GM12878 (cell line): ENCODE measurements around the gene CCHCR1.

Source experiments
- CEBPZ ChIP-seq: fragments of 150-350 bp; IDR thresholded peaks from 2 replicates; pipeline ENCODE4 v1.6.1; 2016; ENCODE audit warnings: low read depth, low read length
- CREB1 ChIP-seq: IDR thresholded peaks from 2 replicates; pipeline ENCODE4 v1.6.1; 2012; ENCODE audit warnings: low read depth, mild to moderate bottlenecking, inconsistent platforms
- EP300 ChIP-seq, 2 experiments: fragments of 150-350 bp in 1 of 2; IDR thresholded peaks; 2 replicates each; pipeline ENCODE4 v1.6.1; 2011 to 2012; ENCODE audit warnings: low read depth in 2 of 2, low read length in 2 of 2, borderline replicate concordance in 1 of 2, improper control_type of control experiment in 1 of 2, inconsistent platforms in 1 of 2; ENCODE audit not compliant: control insufficient read depth in 1 of 2
- MXI1 ChIP-seq: fragments of 150-350 bp; IDR thresholded peaks from 2 replicates; pipeline ENCODE4 v1.6.1; 2011; ENCODE audit warnings: low read depth, mild to moderate bottlenecking, inconsistent platforms, low read length, improper control_type of control experiment
- NFIC ChIP-seq: IDR thresholded peaks from 2 replicates; pipeline ENCODE4 v1.6.1; 2012; ENCODE audit warnings: low read depth, mild to moderate bottlenecking, inconsistent platforms, low read length, moderate library complexity
- RFX5 ChIP-seq: IDR thresholded peaks from 2 replicates; pipeline ENCODE4 v1.6.1; 2011; ENCODE audit warnings: low read depth, low read length, improper control_type of control experiment
- SIN3A ChIP-seq: IDR thresholded peaks from 2 replicates; pipeline ENCODE4 v1.6.1; 2012; ENCODE audit warnings: low read depth, low read length, improper control_type of control experiment
- YY1 ChIP-seq: IDR thresholded peaks from 2 replicates; pipeline ENCODE4 v1.6.1; 2011; ENCODE audit warnings: low read depth, mild to moderate bottlenecking, low read length
- ZNF687 ChIP-seq: fragments of 450-650 bp; IDR thresholded peaks from 2 replicates; pipeline ENCODE4 v1.6.1; 2017; ENCODE audit warnings: mild to moderate bottlenecking, moderate library complexity

GRCh38 chr6:31154436-31154835, 3.2 kb downstream of the CCHCR1 start:
- no peak for TF ChIP-seq CEBPZ
- TF ChIP-seq YY1 = no peak
- no peak for TF ChIP-seq NFIC
- TF ChIP-seq RFX5 = no peak
- no peak for TF ChIP-seq ZNF687
- TF ChIP-seq SIN3A = no peak
- TF ChIP-seq MXI1 = no peak
- TF ChIP-seq EP300 (IDR thresholded peaks at IDR 0.05; ENCODE audit: borderline replicate concordance in 1 of 2, control insufficient read depth in 1 of 2, low read depth in 2 of 2, low read length in 2 of 2) = no peak
- no peak for TF ChIP-seq CREB1
